HG03342 (cell line): ENCODE data around the gene APLNR.

Source experiments
- ATAC-seq: cut with Tn5 transposase; IDR thresholded peaks from one replicate; pipeline ENCODE4 v1.9.1; 2021; ENCODE audit warnings: mild to moderate bottlenecking, moderate library complexity; ENCODE audit not compliant: unreplicated experiment

The APLNR gene

GRCh38 chr11:57219021-57219627, 17.9 kb downstream of the APLNR start:
- ATAC-seq: no peak

- ATAC-seq: no peak
These were observed 20.0 kb downstream of the APLNR start for GRCh38 chr11:57217053-57217452.

GRCh38 chr11:57216463-57216862, 20.6 kb downstream of the APLNR start:
- no peak for ATAC-seq

- ATAC-seq: no peak
These were observed 22.6 kb downstream of the APLNR start for GRCh38 chr11:57214494-57214893.

GRCh38 chr11:57214098-57214417, 23.0 kb downstream of the APLNR start:
- no peak for ATAC-seq

- ATAC-seq: no peak
These were observed 23.5 kb downstream of the APLNR start for GRCh38 chr11:57213342-57214097.

GRCh38 chr11:57210781-57211180, 26.3 kb downstream of the APLNR start:
- no peak for ATAC-seq

- ATAC-seq: no peak
These were observed 29.9 kb downstream of the APLNR start for GRCh38 chr11:57207168-57207567.

GRCh38 chr11:57205041-57205641, 31.9 kb downstream of the APLNR start:
- ATAC-seq: no peak

- no peak for ATAC-seq
These were observed 33.1 kb downstream of the APLNR start for GRCh38 chr11:57203882-57204480.

GRCh38 chr11:57203359-57203758, 33.7 kb downstream of the APLNR start:
- no peak for ATAC-seq

- ATAC-seq: no peak
These were observed 34.8 kb downstream of the APLNR start for GRCh38 chr11:57202281-57202680.

GRCh38 chr11:57200917-57201316, 36.1 kb downstream of the APLNR start:
- ATAC-seq: no peak

GRCh38 chr11:57199330-57199729, 37.7 kb downstream of the APLNR start:
- ATAC-seq: no peak

GRCh38 chr11:57197762-57198161, 39.3 kb downstream of the APLNR start:
- ATAC-seq: no peak

- ATAC-seq: no peak
These were observed 40.5 kb downstream of the APLNR start for GRCh38 chr11:57196596-57196995.

- ATAC-seq: no peak
These were observed 44.7 kb downstream of the APLNR start for GRCh38 chr11:57192316-57192715.

- no peak for ATAC-seq
These were observed 45.5 kb downstream of the APLNR start for GRCh38 chr11:57191311-57192219.

GRCh38 chr11:57190548-57190947, 46.5 kb downstream of the APLNR start:
- no peak for ATAC-seq
